AG08395 (cell line): ENCODE results near the gene RAD9A.
A peak's percentile ranks its signal among the peaks of the same experiment; 100 is the strongest.
"Not testable (repeated sequence)": the region's sequence is repeated elsewhere in the genome, so short reads cannot be mapped to it uniquely, and the experiment has no call there.

Source experiments
- DNase-seq: peaks from one replicate; pipeline ENCODE4 v3.0.0; 2012; ENCODE audit warnings: mixed read lengths, low spot score

The RAD9A gene

DNA sequence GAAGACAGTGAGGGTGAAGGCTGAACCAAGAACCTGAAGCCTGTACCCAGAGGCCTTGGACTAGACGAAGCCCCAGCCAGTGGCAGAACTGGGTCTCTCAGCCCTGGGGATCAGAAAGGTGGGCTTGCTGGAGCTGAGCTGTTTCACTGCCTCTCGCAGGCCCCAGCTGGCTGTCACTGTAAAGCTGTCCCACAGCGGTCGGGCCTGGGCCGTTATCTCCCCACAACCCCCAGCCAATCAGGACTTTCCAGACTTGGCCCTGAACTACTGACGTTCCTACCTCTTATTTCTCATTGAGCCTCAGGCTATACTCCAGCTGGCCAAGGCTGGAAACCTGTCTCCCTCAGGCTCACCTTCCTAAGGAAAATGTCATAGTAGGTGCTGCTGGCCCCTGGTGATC is 5.8 kb downstream of the RAD9A start:
- DNase-seq = no peak

DNA sequence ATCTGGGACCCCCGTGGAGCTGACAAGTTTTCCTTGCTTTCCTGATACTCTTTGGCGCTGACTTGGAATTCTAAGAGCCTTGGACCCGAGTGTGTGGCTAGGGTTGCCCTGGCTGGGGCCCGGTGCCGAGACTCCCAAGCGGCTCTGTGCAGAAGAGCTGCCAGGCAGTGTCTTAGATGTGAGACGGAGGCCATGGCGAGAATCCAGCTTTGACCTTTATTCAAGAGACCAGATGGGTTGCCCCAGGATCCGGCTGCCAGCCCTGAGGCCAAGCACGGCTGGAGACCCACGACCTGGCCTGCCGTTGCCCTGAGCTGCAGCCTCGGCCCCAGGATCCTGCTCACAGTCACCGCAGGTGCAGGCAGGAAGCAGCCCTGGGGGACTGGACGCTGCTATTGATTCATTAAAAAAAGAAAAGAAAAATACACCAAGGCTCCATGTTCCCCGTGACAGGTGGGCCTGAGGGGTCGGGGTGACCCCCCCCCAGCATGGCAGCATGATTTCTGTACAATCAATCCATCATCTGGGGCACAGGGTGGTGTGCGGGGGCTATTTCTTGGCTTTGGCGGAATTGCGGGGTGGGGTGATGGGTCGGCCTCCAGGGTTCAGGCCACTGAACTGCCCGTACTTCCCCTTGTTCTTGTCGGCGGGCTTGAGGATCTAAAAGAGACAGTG is 6.3 kb downstream of the RAD9A start:
- DNase-seq = no peak

DNA sequence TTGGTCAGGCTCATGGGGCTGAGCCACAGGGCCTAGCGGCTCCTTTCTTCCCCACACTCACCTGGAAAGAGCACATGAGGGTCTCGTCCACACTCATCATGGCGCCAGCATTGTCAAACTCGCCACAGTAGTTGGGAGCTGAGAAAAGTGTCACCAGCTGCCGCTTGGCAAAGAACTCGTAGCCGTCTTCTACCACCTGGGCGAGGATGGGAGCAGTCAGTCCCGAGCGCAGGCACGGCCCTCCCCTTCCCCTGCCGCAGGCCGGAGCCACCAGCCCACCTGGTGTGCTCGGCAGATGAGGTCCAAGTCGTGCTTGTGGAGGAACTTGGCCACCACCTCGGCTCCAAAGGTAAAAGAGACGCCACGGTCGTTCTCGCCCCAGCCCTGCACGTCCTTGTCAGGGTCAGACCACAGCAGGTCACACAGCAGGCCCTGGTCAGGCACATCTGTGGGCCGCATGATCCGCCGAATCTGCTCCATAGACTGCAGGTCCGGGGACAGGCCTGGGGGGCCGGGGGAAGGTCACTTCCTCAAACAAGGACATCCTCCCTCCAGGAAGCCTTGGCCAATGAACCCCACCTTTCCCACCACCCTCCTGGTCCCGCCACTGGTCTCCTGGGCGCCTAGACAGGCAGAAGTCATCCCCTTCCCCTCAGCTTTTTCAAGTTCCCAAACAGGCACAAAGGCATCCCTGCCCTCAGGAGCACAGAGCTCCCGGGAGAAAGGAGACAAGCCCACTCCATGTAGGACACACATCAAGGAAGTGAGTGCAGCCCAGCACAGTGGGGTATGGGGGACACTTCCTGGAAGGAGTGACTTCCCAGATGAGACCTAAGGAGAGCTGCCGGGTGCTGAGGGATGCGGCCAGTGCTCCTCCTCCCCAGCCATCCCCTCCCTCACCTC is 7.1 kb downstream of the RAD9A start:
- no peak for DNase-seq

- no peak for DNase-seq
Observed at GRCh38 chr11:67400251-67400941, 8.6 kb downstream of the RAD9A start.

- DNase-seq = no peak
Observed at GRCh38 chr11:67400942-67401494, 9.2 kb downstream of the RAD9A start.

DNA sequence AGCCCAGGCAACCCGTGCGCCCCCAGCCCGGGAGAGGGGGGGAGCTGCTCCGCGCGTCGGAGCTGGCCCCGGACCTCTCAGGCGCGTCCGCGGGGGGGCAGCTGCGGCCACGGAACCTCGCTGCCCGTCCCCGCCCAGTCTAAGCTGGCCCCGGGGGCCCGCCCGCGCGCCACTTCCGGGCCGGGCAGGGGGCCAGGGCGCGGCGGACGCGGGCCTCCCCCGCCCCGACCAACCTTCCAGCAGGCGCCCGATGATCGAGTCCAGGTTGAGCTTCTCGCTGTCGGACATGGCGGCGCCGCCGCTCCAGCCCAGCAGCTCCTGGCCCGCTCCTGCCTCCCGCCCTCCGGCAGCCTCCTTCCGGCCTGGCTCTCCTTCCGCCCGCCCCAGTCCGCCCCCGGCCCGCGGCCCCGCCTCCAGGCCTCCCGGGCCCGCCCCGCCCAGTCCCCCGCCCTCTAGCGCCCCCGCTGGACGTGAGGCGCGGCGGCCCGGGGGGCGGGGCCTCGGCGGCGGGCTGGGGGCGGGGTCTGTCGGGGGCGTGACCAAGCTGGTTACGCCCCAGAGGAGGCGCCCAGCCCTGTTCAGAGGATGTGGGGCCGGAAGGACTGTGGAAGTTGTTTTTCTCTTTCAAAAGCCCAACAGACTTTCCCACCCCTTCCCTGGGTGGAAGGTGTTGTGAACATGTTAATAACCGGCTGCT is 9.9 kb downstream of the RAD9A start, which contains the start of gene PPP1CA:
TSS of gene PPP1CA (minus strand) at position 364 of the 697 bp plus-strand sequence. CDS start at position 288, 76 bp downstream.
- peak; percentile 99 for DNase-seq

DNA sequence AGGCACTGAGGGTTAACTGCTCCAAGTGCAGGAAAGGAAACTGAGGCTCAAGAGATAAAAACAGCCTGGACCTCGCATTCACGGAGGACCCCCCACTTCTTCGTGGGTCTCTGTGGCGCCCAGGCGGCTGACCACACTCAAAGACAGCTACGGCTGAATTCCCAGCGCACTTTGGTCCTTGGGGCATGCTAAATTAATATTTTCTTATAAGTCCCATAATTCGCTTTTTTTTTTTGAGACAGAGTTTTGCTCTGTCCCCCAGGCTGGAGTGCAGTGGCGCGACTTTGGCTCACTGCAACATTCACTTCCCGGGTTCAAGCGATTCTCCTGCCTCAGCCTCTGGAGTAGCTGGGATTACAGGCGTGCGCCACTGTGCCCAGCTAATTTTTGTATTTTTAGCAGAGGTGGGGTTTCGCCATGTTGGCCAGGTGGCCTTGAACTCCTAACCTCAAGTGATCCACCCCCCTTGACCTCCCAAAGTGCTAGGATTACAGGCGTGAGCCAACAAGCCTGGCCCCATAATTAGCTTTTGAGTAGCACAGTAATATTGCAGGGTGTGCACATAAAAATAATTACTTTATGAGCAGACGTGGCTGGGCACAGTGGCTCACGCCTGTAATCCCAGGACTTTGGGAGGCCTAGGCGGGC is 10.5 kb downstream of the RAD9A start:
- not testable (repeated sequence) for DNase-seq

- not testable (repeated sequence) for DNase-seq
Observed at GRCh38 chr11:67403085-67403484, 11.3 kb downstream of the RAD9A start.

DNA sequence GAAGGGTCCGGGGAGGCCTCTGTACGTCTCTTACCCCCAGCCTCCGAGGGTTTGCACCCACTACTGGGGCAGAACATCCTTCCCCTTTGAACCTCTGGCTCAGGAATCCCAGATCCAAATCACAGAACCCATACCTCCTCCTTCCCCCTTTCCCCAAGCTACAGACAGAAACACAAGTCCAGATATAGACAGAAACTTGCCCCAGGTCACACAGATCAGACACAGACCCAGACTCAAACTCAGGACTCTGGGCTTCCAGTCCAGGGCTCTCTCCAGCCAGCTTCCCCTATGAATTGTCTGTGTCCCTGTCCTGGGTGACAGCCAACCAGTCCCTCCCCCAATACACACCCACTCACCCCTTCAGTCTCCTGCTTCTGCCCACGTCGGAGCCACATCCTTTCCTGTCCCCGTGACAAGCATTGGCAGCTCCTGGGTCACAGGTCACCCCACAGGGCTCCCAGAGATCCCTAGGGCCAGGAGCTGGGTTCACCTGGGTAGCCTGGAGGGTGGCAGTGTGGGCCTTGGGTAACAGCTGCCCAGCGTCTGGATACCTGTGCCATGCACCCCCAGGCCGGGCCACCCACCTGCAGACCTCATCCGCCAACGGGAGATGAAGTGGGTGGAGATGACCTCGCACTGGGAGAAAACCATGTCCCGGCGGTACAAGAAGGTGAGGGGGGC is 12.9 kb downstream of the RAD9A start:
- DNase-seq = no peak

GRCh38 chr11:67405196-67405567 is 13.4 kb downstream of the RAD9A start:
- DNase-seq = no peak

GRCh38 chr11:67405688-67406339 is 14.0 kb downstream of the RAD9A start:
- DNase-seq = no peak

- DNase-seq = no peak
Observed at GRCh38 chr11:67406420-67406968, 14.7 kb downstream of the RAD9A start.

- no peak for DNase-seq
Observed at GRCh38 chr11:67406969-67407687, 15.3 kb downstream of the RAD9A start.

GRCh38 chr11:67407688-67408163 is 15.9 kb downstream of the RAD9A start:
- no peak for DNase-seq

DNA sequence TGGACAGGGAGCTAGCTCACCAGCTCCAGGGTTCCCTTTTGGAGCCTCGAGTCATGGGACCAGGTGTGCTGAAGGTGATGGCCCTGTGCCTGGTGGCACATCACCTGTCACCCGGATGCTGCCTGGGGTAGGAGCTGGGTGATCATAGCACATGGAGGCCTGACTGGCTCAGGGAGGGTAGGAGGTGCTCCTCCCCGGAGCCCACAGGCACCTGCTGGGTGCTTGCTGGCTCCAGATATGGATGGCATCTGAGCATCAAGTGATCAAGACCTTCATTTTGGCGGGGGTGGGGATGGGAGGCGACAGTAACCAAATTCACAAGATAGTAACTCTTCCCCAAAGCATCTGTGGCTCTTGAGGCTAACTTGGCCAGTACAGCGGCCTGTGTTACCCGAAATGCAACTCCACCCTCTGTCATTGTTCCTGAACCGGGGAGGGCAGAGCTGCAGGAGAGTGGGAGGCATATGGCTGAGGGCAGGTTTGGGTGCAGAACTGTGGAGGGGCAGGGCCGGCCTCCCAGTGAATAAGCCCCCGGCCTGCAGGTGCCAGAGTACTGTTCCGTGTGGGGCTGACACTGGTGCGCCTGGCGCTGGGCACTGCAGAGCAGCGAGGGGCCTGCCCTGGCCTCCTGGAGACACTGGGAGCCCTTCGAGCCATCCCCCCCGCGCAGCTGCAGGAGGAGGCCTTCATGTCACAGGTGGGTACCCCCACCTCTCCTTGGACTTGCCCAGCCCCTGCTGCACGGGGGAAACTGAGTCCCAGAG is 16.8 kb downstream of the RAD9A start:
- no peak for DNase-seq

GRCh38 chr11:67409261-67409666 is 17.5 kb downstream of the RAD9A start:
- DNase-seq = no peak

DNA sequence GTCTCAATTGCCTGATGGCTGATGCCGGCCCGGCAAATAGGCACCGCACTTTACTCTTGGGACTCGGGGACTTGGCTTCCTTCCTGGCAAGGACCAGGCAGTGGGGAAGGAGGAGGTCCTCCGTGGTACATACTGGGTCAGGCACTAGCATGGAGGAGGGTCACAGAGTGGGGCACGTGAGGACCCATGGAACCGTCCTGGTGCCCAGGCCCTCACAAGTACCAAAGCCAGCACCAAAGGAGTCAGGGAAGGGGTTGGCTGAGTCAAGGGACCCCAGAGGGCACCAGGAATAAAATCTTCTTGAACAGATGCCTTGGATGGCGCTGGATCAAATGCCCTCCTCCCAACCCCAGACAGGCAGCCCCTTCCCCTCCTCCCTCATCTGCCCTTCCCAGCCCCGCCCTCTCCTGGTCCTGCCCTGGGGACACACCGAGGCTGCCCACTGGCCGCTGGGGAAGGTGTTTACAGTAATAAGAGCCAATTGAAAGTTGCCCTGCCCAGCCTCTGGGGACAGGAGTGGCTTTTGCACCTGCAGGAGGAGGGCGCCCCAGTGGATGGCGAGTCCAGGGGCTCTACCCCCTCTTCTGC is 18.1 kb downstream of the RAD9A start:
- DNase-seq = no peak

DNA sequence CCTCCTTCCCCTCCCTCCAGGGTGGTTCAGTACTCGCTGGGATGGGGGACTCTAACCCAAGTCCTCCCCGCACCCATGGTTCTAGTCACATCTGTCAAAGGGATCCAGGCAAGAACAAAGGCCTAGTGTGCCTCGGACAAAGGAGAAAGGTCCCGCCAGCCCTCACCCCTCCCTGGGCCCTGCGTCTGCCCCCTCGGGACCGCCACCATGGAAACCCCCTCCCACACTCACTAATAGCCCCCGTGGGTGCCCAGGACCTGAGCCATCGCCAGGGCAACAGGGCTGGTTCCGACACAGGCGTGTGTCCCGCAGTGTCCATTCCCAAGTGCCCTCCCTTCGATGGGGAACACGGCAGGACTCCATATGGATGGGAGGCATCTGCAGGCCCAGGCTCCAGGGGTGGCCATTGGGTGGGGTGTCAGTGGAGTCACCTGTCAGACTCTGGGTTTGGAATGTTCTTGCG is 18.6 kb downstream of the RAD9A start:
- no peak for DNase-seq
